GM19193 (cell line): ENCODE results near the gene GNAQ.

Source experiments
- POLR2A ChIP-seq: IDR thresholded peaks from 4 replicates; pipeline ENCODE4 v1.6.1; 2011; ENCODE audit not compliant: insufficient read depth, insufficient read length; ENCODE audit errors: extremely low read depth

Gene GNAQ

DNA sequence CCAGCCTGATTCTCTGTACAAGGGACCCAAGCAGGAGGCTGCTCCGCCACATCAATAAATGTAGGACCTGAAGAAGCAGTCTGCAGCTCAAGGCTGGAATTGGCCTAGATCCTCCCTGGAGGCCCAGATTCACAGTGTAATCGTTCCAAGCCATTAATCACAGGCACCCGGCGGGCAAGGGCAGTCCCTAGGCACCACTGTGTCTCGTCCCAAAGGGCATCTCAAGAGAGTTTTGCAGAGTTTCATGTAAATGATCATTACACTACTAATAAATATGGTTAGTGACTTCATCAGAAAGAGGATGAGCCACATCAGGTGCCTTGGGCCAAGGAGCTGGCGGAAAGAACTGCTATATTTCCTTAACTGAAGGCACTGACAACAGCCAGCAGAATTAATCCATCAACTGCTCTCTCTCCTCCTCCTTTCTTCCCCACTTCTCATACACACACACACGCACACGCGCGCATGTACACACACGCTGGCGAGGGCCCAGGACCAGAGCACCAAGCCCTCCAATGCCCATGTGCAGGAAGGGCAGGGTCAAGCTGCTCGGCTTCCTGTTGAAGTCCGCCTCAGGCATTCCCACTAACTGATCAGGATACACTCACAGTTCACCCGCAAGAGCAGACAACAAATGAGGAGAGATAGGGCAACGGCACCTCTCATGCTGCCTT is 33.9 kb downstream of the GNAQ start:
- no peak for TF ChIP-seq POLR2A

DNA sequence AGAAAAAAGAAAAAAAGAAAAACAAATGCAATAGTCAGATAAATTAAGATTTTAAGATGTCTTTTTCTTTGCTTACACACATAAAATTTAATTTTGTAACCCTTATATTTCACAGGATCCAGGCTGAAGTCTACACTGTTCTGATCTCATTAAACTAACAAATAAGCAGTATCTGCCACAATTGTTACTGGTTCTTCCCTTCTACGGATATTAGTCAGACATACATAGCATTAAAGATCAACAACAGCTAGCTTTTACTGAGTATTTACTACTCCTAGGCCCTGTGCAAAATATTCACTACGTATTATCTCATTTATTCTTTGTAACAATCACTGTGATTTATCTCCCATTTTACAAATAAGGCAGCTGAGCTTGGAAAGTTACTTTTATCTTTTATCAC is 34.9 kb downstream of the GNAQ start:
- no peak for TF ChIP-seq POLR2A

DNA sequence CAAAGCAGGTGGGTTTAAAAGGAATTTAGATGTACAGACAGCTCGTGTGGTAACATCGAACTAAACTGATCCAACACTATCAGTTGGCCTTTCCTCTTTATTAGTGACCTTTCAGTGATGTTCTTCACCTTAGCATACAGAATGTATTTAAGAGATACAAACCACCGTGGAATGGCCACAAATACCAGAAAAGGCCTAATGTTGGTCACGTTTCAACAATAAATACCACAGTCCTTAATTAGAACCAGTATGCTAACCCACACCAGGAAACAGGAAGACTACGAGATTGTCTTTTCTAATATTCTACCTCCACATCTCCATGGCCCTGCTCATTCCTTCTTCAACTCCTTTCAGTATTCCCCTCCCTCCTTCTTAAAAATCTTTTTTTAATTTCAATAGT is 40.4 kb downstream of the GNAQ start:
- no peak for TF ChIP-seq POLR2A

DNA sequence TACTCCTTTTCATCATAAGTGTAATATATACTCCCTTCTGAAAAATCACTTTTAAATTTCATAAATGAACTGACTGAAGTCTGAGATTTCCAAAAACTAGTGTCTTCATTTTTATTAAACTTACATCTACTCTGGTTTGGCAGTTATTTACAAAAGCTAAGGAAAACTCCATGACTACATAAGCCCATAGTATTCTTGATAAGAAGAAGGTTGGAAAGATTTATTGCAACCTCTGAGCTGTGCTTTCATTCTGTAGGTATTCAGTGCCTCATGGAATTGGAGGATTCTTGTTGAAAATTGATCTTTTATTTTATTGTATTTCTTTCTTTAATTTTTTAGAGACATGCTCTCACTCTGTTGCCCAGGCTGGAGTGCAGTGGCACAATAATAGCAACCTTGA is 41.7 kb downstream of the GNAQ start:
- no peak for TF ChIP-seq POLR2A

DNA sequence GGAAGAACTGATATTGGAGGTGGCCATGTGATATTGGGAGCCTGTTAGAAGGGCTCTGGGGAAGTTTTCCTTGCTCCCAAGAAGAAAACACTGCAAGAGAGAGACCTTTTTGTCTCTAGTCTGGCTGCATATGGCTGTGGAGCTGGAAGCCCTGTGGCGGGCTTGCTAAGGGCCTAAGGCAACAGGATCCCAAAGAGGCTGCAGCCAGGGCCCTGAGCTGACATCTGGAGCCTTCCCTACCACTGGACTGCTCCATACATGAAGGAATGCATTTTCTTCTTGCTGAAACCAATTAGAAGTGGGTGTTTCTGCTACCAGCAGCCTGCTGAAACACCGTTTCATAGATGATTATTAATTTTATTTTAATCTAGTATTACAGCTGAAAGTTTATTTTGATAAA is 42.2 kb downstream of the GNAQ start:
- TF ChIP-seq POLR2A = no peak

DNA sequence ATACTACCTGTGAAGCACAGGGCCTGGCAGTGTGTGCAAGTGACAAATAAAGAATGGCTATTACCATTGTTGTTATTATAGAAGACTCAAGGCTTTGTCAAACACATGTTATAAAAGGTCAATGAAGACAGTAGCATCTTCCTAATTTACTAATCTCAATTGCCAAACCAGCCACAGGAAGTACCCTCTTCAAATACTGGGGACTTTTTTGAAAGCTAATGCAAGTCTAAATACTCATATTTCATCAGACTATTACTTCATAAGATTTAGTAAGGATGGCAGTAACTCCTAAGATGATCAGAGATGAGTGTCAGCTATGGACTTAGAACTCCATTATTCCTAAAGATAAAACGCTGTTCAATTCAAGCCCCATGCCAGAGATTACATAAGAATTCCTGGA is 43.0 kb downstream of the GNAQ start:
- no peak for TF ChIP-seq POLR2A

DNA sequence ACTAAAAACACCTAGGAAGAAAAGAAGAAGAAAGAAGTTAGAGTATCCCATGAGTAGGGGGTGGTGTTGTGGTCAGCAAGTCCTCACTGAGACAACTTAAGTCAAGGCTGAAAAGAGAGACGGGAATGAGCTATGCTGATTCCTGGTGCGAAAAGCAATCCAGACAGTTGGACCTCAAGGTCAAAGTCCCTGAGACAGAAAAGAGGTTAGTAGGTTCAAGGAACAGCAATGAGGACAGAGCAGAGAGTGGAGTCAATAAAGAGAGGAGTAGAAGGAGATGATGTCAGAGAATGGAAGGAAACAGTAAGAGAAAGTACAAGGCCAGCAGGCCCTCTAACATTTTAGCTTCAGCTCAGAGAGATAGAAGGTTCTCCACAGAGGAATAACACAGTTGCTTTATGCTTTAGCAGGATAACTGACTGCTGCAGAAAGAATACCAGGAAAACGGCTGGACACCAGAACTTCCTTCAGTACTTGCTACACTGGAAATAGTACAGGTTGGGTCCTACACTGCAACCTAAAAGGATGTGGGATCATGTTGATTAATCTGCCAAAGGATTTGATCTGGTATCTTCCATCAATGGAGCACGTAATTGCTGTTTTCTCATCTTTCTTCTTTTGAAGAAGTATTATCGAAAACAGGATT is 43.6 kb downstream of the GNAQ start:
- no peak for TF ChIP-seq POLR2A

DNA sequence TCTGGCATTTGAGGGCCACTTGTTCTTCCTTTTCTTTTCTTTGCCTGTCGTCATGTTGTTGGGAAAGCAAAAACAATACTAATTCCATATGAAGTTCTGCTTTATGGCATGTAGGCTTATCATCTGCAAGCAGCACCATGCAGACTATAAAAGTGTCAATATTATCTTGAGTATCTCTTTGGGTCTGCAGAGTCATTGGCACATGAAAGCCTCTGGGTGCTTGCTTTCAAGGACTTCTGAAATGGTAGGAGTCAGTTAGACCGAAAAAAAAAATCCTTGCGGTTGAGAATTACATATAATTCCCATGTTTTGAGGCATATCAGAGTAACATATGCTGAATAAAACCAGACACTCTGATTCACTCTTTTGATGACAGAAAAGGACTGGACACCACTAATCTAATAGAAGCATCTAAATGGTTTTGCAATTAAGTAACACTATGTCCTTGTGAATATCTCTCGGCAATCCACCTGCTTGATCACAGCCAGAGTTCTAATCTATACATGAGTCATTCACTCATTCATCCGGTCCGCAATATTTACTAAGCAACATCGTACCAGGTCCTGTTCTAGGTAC is 44.4 kb downstream of the GNAQ start:
- no peak for TF ChIP-seq POLR2A

DNA sequence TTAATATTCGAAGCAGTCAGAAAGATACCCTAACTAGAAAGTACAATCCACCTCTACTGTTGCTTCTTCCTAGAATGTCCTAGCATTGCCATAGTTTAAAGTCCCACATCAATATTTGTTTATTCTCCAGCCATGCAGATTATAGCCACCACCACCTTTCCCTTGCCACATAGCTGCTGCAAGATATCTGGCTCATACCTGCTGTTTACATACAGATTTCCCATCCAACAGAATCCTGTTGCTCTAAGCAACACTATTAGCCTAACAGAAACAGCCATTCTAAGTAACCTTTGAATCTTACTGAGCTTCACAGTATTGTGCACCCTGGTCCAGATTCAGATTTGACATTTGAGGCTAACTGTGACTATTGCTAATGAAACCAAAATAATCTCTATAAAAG is 45.6 kb downstream of the GNAQ start:
- no peak for TF ChIP-seq POLR2A

DNA sequence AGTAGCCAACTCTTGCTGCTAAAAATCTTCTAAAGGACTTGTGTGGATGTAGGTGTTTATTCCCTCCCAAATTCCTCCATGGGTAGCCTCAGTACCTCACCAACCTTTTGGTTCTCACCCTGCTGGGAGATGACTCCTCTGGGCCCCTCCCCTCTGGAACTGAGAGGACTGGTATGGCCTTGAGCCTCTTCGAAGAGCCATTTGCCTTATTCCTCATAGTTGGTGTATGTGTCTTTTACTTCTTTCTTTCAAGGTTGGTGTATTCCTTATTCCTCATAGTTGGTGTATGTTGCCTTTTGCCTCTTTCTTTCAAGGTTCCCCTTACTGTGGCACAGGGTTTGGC is 48.3 kb downstream of the GNAQ start:
- TF ChIP-seq POLR2A = no peak

DNA sequence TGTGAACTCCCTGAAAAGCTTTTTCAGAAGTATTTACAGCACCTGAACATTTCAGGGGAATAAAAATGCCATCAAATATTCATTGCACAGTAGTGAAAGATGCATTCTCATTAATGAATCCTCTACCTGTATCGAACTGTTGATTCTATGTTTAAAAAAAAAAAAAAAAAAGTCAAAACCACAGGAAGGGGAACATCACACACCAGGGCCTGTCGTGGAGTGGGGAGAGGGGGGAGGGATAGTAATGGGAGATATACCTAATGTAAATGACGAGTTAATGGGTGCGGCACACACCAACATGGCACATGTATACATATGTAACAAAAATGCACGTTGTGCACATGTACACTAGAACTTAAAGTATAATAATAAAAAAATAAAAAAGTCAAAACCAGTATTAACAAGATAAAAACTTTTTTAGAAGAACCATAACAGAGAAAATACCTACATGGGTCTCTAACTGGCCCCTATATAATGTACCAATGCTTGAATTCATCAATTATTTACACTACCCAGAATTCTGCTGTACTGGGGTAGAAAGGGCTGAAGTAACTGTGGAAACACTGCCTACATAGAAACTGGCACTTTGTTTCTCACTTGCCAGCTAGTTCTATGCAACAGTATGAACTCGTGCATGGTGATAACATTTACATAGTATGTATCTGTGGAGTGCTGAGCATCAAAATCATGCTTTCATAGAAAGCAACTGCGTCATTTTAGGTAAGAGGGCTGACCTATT is 48.9 kb downstream of the GNAQ start:
- TF ChIP-seq POLR2A = no peak

DNA sequence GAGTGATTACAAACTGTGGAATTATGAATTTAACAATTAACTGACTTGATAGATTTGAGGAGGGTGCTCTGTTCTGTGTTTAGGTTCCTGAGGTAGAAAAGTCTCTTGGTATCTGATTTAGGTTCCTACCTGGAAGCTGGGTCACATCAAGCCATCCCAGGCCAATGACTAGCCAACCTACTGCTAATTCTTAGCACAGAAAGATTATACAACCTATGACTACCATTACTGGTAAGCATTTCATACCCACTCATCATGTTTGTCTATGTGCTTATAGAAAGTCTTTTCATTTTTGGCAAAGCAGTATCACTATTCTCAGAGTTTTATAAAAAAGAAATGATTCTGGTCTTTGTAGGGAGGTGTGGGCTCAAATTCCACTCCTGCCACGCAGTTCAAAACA is 49.7 kb downstream of the GNAQ start:
- TF ChIP-seq POLR2A = no peak

DNA sequence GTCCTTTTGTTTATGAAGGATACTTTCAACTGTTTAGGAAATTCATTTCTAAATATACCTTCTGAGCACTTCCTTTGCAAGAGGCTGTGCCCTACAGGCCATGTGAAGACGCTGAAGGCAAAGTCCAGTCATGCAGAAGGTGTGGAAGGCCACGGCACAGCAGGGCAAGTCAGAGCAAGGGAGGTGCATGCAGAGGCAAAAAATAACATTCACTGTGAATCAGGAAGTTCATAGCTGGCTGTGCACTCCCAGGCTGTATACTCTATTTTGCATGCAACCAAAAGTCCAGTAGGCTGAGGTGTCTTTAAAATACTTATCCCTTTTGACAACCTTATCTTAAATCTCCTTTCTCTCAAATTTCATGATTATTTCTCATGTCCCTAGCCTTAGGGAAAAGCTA is 50.3 kb downstream of the GNAQ start:
- TF ChIP-seq POLR2A = no peak

DNA sequence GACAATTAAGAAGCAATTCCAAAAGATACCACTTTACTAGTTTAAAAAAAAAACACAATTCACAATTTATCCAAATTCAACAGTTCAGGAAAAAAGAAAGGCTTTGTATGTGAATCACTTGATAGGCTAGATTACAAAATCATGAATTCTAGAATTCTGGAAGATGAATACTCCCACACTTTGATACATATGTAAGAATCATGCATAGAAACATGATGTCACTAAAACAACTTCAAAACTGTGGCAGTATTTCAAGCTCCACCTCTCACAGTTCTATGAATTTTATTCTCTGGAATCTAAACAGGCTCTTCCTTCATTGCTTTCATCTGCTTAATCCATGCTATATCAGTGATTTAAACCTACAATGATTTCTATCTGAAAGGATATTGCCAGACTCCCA is 51.0 kb downstream of the GNAQ start:
- TF ChIP-seq POLR2A = no peak

DNA sequence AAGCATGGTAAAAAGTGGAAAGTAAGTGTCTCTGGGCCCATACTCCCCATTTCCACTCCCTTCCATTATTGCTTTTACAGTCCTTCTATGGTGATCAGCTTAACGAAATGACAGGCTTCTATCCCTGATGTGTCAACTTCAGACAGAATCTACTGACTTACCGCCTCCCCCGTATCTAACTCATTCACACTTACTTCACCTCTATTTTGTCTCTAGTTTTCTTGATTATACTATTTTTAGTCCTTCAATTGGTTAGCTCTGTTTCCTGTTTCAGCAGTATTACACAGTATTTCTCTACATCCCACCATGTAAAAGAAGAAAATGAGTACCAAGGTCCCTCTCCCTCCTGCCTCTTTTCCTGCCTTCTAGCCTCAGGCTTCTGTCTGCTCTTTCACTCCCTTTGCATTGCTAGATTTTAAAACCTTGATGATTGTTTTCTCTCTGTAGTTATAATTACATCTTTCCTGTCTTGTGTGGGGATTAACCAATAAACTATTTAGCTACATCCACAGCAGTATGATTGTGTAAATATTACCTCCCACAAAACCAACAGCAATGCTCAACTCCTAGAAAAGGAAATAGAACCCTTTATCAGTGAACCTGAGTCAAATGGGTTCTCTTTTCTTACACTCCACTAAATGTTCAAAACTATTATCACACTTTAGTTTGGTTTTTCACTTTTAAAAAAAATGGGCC is 53.4 kb downstream of the GNAQ start:
- TF ChIP-seq POLR2A = no peak
